Nephron progenitor cell (in vitro differentiated cells): ENCODE measurements around the gene ATG13.

Source experiments
- DNase-seq: peaks from one replicate; pipeline ENCODE4 v3.0.0; 2021
- H3K27ac Mint-ChIP-seq: 2 replicates; pipeline ENCODE4 v1.8.0; 2021; ENCODE audit warnings: mild to moderate bottlenecking, moderate library complexity, mixed read lengths
- H3K27me3 Mint-ChIP-seq: 2 replicates; pipeline ENCODE4 v1.8.0; 2021; ENCODE audit warnings: mild to moderate bottlenecking, low read depth, mixed read lengths; ENCODE audit not compliant: poor library complexity
- H3K36me3 Mint-ChIP-seq: 2 replicates; pipeline ENCODE4 v1.8.0; 2021; ENCODE audit warnings: low read depth, mixed read lengths
- H3K4me1 Mint-ChIP-seq: 2 replicates; pipeline ENCODE4 v1.8.0; 2021; ENCODE audit warnings: mixed read lengths
- H3K4me3 Mint-ChIP-seq: 2 replicates; pipeline ENCODE4 v1.8.0; 2021; ENCODE audit warnings: mild to moderate bottlenecking, moderate library complexity, mixed read lengths
- H3K9me3 Mint-ChIP-seq: 2 replicates; pipeline ENCODE4 v1.8.0; 2021; ENCODE audit warnings: mild to moderate bottlenecking, moderate library complexity, mixed read lengths
- CTCF ChIP-seq: fragments of 200-600 bp; sonication (generic); IDR thresholded peaks from 2 replicates; pipeline ENCODE4 v1.5.0; 2021; ENCODE audit warnings: antibody characterized with exemption

Gene ATG13

GRCh38 chr11:46718155-46719019 is 101.0 kb downstream of the ATG13 start:
- no peak for TF ChIP-seq CTCF
- H3K9me3 Mint-ChIP-seq: no peaks in the 10 kb centered on the region
- H3K4me3 Mint-ChIP-seq: no peak overlapping the region
- no peak overlapping the region for H3K27ac Mint-ChIP-seq
- H3K36me3 Mint-ChIP-seq: no peaks in the 10 kb centered on the region
- peaks cover 25% of the 10 kb centered on the region for H3K4me1 Mint-ChIP-seq
- H3K27me3 Mint-ChIP-seq: no peaks in the 10 kb centered on the region
- no peak for DNase-seq

GRCh38 chr11:46719048-46719542 is 101.7 kb downstream of the ATG13 start, which contains the start of gene F2:
Gene F2 (plus strand): TSS chr11:46719213. CDS start chr11:46719236, 23 bp downstream.
- DNase-seq: no peak
- no peaks in the 10 kb centered on the region for H3K9me3 Mint-ChIP-seq
- H3K36me3 Mint-ChIP-seq: no peaks in the 10 kb centered on the region
- no peak for TF ChIP-seq CTCF
- H3K27me3 Mint-ChIP-seq: peaks cover 3% of the 10 kb centered on the region
- no peak within 1 kb of the TSS for H3K27ac Mint-ChIP-seq
- peaks cover 28% of the 10 kb centered on the region for H3K4me1 Mint-ChIP-seq
- no peak within 1 kb of the TSS for H3K4me3 Mint-ChIP-seq

GRCh38 chr11:46719543-46720218 is 102.3 kb downstream of the ATG13 start:
- H3K4me1 Mint-ChIP-seq: peaks cover 31% of the 10 kb centered on the region
- TF ChIP-seq CTCF: no peak
- H3K27me3 Mint-ChIP-seq: peaks cover 3% of the 10 kb centered on the region
- no peak overlapping the region for H3K4me3 Mint-ChIP-seq
- H3K27ac Mint-ChIP-seq: no peak overlapping the region
- H3K36me3 Mint-ChIP-seq: no peaks in the 10 kb centered on the region
- DNase-seq: no peak
- H3K9me3 Mint-ChIP-seq: no peaks in the 10 kb centered on the region

GRCh38 chr11:46721286-46721685 is 103.9 kb downstream of the ATG13 start:
- DNase-seq: no peak
- Mint-ChIP-seq H3K27me3 (peaks cover 3% of the 10 kb centered on the region), H3K4me3 (no peak overlapping the region), H3K9me3 (no peaks in the 10 kb centered on the region), H3K36me3 (no peaks in the 10 kb centered on the region), H3K27ac (peak overlapping the region; percentile 88), H3K4me1 (peaks cover 40% of the 10 kb centered on the region)
- TF ChIP-seq CTCF: no peak

- H3K27me3 Mint-ChIP-seq: peaks cover 3% of the 10 kb centered on the region
- no peak for TF ChIP-seq CTCF
- H3K36me3 Mint-ChIP-seq: no peaks in the 10 kb centered on the region
- H3K4me3 Mint-ChIP-seq: no peak overlapping the region
- no peaks in the 10 kb centered on the region for H3K9me3 Mint-ChIP-seq
- H3K27ac Mint-ChIP-seq: no peak overlapping the region
- no peak for DNase-seq
- H3K4me1 Mint-ChIP-seq: peaks cover 40% of the 10 kb centered on the region
These were observed 105.4 kb downstream of the ATG13 start for GRCh38 chr11:46722566-46723358.
